Keratinocyte (primary cell): ENCODE data around the gene MYOT. TPM values are rescaled to one million over a fixed set of nuclear protein-coding genes. Genes with fewer than 3 reads are reported as not detected.

Experiments used
- DNase-seq: peaks from one replicate; pipeline ENCODE4 v3.0.0-alpha.2; 2011; ENCODE audit warnings: low read depth, missing footprints, low spot score
- FAIRE-seq: peaks from 2 replicates; lab custom pipeline; 2011; peaks lifted over from hg19 to GRCh38; lab: Jason Lieb, UNC
- H2AFZ ChIP-seq: 2 replicates; pipeline ENCODE4 v1.6.0; 2012; ENCODE audit warnings: low read length, control low read depth, inconsistent platforms; ENCODE audit not compliant: control insufficient read depth
- H3K27ac ChIP-seq: 2 replicates; pipeline ENCODE4 v1.5.1; 2011; ENCODE audit warnings: low read length; ENCODE audit not compliant: control insufficient read depth, insufficient read depth
- H3K27me3 ChIP-seq: 3 replicates; pipeline ENCODE4 v1.6.0; 2011; ENCODE audit warnings: low read length; ENCODE audit not compliant: control insufficient read depth, insufficient read depth; ENCODE audit errors: extremely low read depth
- H3K36me3 ChIP-seq, 2 experiments: 2 replicates in 1 of 2; 3 replicates in 1 of 2; pipeline ENCODE4 v1.5.1; 2011; ENCODE audit warnings: low read length in 2 of 2, mild to moderate bottlenecking in 1 of 2; ENCODE audit not compliant: control insufficient read depth in 2 of 2, insufficient read depth in 2 of 2; ENCODE audit errors: extremely low read depth in 1 of 2
- H3K4me1 ChIP-seq: 3 replicates; pipeline ENCODE4 v1.5.1; 2011; ENCODE audit warnings: low read length; ENCODE audit not compliant: control insufficient read depth, insufficient read depth; ENCODE audit errors: extremely low read depth
- H3K4me2 ChIP-seq: 3 replicates; pipeline ENCODE4 v1.6.0; 2011; ENCODE audit warnings: low read depth, low read length; ENCODE audit not compliant: control insufficient read depth, insufficient read depth; ENCODE audit errors: extremely low read depth
- H3K4me3 ChIP-seq, 3 experiments: fragments of 200-600 bp in 1 of 3; sonication (generic) in 1 of 3; 2 replicates in 2 of 3; 3 replicates in 1 of 3; pipeline ENCODE4 v1.5.1; 2011 to 2016; ENCODE audit warnings: low read length in 3 of 3, mild to moderate bottlenecking in 3 of 3, control low read depth in 2 of 3, inconsistent platforms in 1 of 3, low read depth in 1 of 3, mixed read lengths in 1 of 3, mixed run types in 1 of 3, moderate library complexity in 1 of 3; ENCODE audit not compliant: control insufficient read depth in 2 of 3, insufficient read depth in 2 of 3; ENCODE audit errors: extremely low read depth in 1 of 3
- H3K79me2 ChIP-seq: 2 replicates; pipeline ENCODE4 v1.6.0; 2012; ENCODE audit warnings: low read length; ENCODE audit not compliant: control insufficient read depth, insufficient read depth
- H3K9ac ChIP-seq: 3 replicates; pipeline ENCODE4 v1.6.0; 2011; ENCODE audit warnings: low read length; ENCODE audit not compliant: control insufficient read depth, insufficient read depth; ENCODE audit errors: extremely low read depth
- H3K9me1 ChIP-seq: 3 replicates; pipeline ENCODE4 v1.6.0; 2011; ENCODE audit warnings: low read length; ENCODE audit not compliant: control insufficient read depth, insufficient read depth; ENCODE audit errors: extremely low read depth
- H3K9me3 ChIP-seq: 2 replicates; pipeline ENCODE4 v1.5.1; 2012; ENCODE audit warnings: low read depth, low read length; ENCODE audit not compliant: control insufficient read depth
- H4K20me1 ChIP-seq: 3 replicates; pipeline ENCODE4 v1.6.0; 2011; ENCODE audit warnings: low read length; ENCODE audit not compliant: control insufficient read depth, insufficient read depth; ENCODE audit errors: extremely low read depth
- CTCF ChIP-seq, 3 experiments: IDR thresholded peaks in 1 of 3; conservative IDR thresholded peaks in 1 of 3; optimal IDR thresholded peaks in 1 of 3; 2 replicates in 2 of 3; 3 replicates in 1 of 3; pipeline versions ENCODE3 to v1.5.1; 2011; ENCODE audit warnings: low read length in 3 of 3, mild to moderate bottlenecking in 3 of 3, moderate library complexity in 2 of 3, control low read depth in 1 of 3, inconsistent platforms in 1 of 3; ENCODE audit not compliant: insufficient read depth in 2 of 3; ENCODE audit errors: extremely low read depth in 1 of 3
- EZH2 ChIP-seq: IDR thresholded peaks from one replicate; pipeline ENCODE4 v1.6.1; 2012; ENCODE audit warnings: inconsistent platforms, mild to moderate bottlenecking, low read length, moderate library complexity
- dilution Hi-C: fragments of 300-500 bp; cut with MboI; formaldehyde crosslinking; loops from one replicate; pipeline ENCODE4 v1.7.0; 2020; ENCODE audit warnings: low sequenced_read_pairs; ENCODE audit not compliant: extremely low pct_ligation_motif_present
- polyA plus RNA-seq, 5 experiments: library from polyadenylated mRNA; depleted of rRNA in 3 of 5; stranded (reverse) in 3 of 5; stranded (forward) in 1 of 5; unstranded in 1 of 5; fragments of >200 nt; gene quantifications; 1 replicate in 1 of 5; 2 replicates in 3 of 5; 3 replicates in 1 of 5; pipeline versions ENCODE4 v1.2.1 to v1.2.3, GENCODE V29; 2011 to 2012; ENCODE audit warnings: missing spikeins in 2 of 5, low read depth in 1 of 5, low replicate concordance in 1 of 5

Gene MYOT
- polyA plus RNA-seq, 1 donor (not counting 4 experiments of a cell fraction or from before 2014, with no cell fraction given), result 0.55 TPM

- no peak overlapping the region for H2AFZ ChIP-seq
- dilution Hi-C loops, result no loop called here
- H3K4me3 ChIP-seq, result no peak overlapping the region
- no peak overlapping the region for H3K9ac ChIP-seq
- H3K9me3 ChIP-seq, result no peaks in the 10 kb centered on the region
- H3K9me1 ChIP-seq, result no peaks in the 10 kb centered on the region
- FAIRE-seq (no peak), DNase-seq (no peak)
- no peaks in the 10 kb centered on the region for H3K27me3 ChIP-seq
- TF ChIP-seq EZH2 (no peak), CTCF (optimal IDR thresholded peaks at IDR 0.05 in 1 of 3, IDR thresholded peaks at IDR 0.05 in 1 of 3, conservative IDR thresholded peaks at IDR 0.05 in 1 of 3; ENCODE audit: extremely low read depth in 1 of 3, insufficient read depth in 2 of 3, low read length in 3 of 3) (no peak)
- H4K20me1 ChIP-seq, result no peaks in the 10 kb centered on the region
- H3K36me3 ChIP-seq, result peaks cover 0 to 6% of the 10 kb centered on the region in 2 experiments
- H3K4me1 ChIP-seq, result no peaks in the 10 kb centered on the region
- H3K4me2 ChIP-seq, result no peak overlapping the region
- no peaks in the 10 kb centered on the region for H3K79me2 ChIP-seq
- no peak overlapping the region for H3K27ac ChIP-seq
Observed at GRCh38 chr5:137932800-137933199, 65.1 kb downstream of the MYOT start.

- Histone ChIP-seq H3K36me3 (peaks cover 0 to 4% of the 10 kb centered on the region in 2 experiments), H3K27ac (no peak overlapping the region), H3K9me1 (no peaks in the 10 kb centered on the region), H3K4me3 (no peak overlapping the region), H3K9me3 (no peaks in the 10 kb centered on the region), H3K4me1 (no peaks in the 10 kb centered on the region), H4K20me1 (no peaks in the 10 kb centered on the region), H3K79me2 (no peaks in the 10 kb centered on the region), H3K4me2 (no peak overlapping the region), H3K9ac (no peak overlapping the region), H2AFZ (no peak overlapping the region), H3K27me3 (no peaks in the 10 kb centered on the region)
- FAIRE-seq, result no peak
- no peak for DNase-seq
- no peak for TF ChIP-seq CTCF (optimal IDR thresholded peaks at IDR 0.05 in 1 of 3, IDR thresholded peaks at IDR 0.05 in 1 of 3, conservative IDR thresholded peaks at IDR 0.05 in 1 of 3; ENCODE audit: extremely low read depth in 1 of 3, insufficient read depth in 2 of 3, low read length in 3 of 3)
- TF ChIP-seq EZH2, result no peak
- dilution Hi-C loops, result no loop called here
Observed at GRCh38 chr5:137933491-137933911, 65.8 kb downstream of the MYOT start.
